ENCODE measurements around the gene TNFSF13B.
"Not testable (repeated sequence)": the region's sequence is repeated elsewhere in the genome, so short reads cannot be mapped to it uniquely, and the experiment has no call there.

Gene TNFSF13B

GRCh38 chr13:108281901-108282300 is 12.4 kb downstream of the TNFSF13B start:
- no peak for DNase-seq (ENCODE audit: low read depth in 2 of 2)

DNA sequence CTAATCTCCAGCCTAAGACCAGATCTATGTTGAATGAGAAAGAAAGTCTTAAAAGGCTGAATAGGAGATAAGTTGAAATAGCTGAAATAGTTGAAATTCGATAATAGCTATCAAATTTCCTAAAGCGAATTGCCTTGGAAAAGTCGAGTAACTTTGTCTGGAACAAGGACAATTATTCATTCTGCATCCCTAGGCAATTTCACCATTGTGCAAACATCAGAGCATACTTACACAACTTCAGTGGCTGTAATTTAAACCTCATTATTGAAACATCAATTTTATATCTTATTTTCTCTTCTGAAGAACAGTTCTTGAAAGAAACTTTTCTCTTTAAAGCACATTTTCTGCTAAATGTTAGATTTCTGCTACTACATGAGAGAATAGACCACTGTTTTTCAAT is 13.6 kb downstream of the TNFSF13B start:
- no peak for DNase-seq (ENCODE audit: low read depth in 2 of 2)

DNA sequence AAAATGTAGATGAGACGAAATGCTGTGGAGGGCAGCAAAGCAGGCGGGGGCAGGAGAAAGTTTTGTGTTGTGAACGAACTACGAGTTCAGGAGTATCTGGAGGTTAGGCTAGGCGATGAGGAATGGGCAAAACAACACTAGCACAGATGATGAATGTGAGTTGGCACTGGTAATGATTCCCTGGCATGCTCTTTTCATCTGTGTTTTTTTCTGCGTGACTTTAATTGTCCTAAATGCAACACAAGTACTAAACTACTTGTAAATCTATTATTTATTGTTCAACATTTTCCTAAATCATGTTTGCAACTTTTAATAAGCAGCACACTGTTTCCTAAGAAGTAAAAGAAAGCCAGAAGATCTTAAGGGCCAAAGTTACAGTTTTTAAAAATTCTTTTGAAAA is 19.2 kb downstream of the TNFSF13B start:
- no peak for DNase-seq (ENCODE audit: low read depth in 2 of 2)

- DNase-seq (ENCODE audit: low read depth in 2 of 2), result no peak
Measured at GRCh38 chr13:108289819-108290218, 20.3 kb downstream of the TNFSF13B start.

- DNase-seq (ENCODE audit: low read depth in 2 of 2), result no peak
Measured at GRCh38 chr13:108297114-108297513, 27.6 kb downstream of the TNFSF13B start.

- DNase-seq (ENCODE audit: low read depth in 2 of 2), result no peak
Measured at GRCh38 chr13:108302279-108302678, 32.8 kb downstream of the TNFSF13B start.

DNA sequence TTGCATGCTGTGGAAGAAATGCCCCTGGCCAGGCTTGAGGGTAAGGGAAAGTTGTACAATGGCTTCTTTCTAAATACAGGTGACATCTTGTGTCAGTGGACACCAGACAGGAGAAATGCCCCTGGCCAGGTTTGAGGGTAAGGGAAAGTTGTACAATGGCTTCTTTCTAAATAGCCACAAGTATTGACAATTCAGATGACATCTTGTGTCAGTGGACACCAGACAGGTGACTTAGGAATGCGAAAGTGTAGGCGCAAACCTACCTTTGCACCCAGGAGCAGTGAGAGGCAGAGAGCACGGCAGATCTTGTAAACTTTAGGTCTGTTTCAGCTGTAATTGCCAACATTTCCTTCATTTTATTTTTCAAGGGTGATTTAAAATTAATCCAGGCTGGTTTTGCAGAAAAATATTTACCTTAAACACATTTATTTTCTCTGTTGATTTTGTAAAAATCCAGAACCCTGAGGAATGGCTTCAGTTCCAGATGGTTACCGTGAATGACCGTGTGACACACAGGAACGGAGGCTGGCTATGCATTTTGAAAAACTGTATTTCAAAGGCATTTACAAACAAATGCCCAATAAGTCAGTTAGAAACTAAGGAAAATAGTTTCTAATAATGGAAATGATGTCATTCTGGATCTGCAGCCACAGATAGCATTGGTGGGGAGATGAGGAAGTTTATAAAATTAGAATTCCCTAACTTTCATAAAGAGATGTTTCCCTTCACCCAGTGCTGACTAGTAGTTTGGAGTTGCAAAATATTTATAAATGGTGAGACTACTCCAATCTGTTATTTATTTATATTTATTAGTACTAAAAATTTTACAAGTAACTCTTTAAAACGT is 34.9 kb downstream of the TNFSF13B start:
- no peak for DNase-seq (ENCODE audit: low read depth in 2 of 2)

- no peak for DNase-seq (ENCODE audit: low read depth in 2 of 2)
Measured at GRCh38 chr13:108305655-108306054, 36.1 kb downstream of the TNFSF13B start.

- DNase-seq (ENCODE audit: low read depth in 2 of 2), result no peak
Measured at GRCh38 chr13:108306860-108307259, 37.3 kb downstream of the TNFSF13B start.

DNA sequence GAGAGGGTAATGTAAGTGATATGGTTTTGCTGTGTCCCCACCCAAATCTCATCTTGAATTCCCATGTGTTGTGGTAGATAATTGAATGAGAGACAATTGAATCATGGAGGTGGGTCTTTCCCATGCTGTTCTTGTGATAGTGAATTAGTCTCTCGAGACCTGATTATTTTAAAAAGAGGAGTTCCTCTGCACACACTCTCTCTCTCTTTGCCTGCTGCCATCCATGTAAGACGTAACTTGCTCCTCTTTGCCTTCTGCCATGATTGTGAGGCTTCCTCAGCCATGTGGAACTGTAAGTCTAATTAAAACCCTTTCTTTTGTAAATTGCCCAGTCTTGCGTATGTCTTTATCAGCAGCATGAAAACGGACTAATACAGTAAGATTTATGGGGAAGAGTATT is 42.1 kb downstream of the TNFSF13B start:
- DNase-seq (ENCODE audit: low read depth in 2 of 2), result not testable (repeated sequence)

- no peak for DNase-seq (ENCODE audit: low read depth in 2 of 2)
Measured at GRCh38 chr13:108313382-108313781, 43.9 kb downstream of the TNFSF13B start.

DNA sequence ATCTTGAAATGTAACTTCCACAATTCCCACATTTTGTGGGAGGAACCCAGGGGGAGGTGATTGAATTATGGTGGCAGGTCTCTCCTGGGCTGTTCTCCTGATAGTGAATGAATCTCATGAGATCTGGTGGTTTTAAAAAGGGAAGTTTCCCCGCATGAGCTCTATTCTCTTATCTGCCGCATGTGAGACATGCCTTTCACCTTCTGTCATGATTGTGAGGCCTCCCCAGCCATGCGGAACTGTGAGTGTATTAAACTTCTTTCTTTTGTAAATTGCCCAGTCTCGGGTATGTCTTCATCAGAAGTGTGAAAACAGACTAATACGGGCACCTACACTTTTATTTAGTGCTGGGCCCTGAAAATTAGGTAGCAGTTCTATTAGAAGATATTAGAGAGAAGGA is 45.8 kb downstream of the TNFSF13B start:
- DNase-seq (ENCODE audit: low read depth in 2 of 2), result no peak

DNA sequence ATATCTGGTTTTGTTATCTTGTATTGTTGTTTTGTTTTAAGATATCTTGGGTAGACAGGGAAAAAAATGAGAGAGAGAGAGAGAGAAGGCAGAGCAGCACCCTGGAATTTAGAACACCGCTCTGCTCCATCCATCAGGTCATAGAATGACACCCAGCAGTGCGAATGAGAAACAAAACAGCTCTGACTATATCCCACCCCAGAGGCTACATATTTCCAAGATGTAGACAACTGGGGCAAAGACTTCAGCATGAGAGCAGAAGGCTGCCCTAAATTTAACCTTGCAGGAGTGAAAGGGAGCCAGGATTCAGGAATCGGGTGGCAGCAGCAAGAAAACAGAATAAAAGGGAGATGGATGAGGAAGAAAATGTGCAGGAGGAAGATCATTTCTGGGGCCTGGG is 46.5 kb downstream of the TNFSF13B start:
- no peak for DNase-seq (ENCODE audit: low read depth in 2 of 2)

GRCh38 chr13:108316413-108316812 is 46.9 kb downstream of the TNFSF13B start:
- DNase-seq (ENCODE audit: low read depth in 2 of 2), result no peak

DNA sequence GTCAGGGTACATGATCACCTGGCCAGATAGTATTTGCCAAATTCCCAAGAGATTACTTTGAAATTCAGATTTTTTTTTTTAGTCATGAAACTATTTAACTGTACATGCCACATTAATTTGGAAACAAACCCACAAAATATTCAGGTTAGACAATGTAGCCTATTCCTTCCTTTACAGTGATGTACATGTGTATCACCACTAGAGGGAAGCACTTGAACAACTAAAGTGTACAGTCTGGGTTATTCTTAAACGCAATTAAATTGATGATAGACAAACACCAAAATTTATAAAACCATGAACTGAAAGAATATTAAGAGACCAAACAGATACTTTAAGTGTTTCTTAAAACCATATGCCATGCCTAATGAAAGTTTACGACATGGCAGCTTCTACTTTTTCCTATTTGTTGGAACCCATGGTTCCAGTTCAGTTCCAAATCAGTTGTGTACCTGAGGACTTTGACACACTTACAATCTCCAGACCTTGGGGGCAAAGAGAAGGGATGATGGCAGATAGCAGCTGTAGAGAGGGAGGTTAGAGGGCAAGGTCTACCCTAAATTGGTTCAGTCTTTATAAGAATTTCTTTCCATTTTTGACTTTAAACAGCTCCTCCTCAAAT is 52.8 kb downstream of the TNFSF13B start:
- no peak for DNase-seq (ENCODE audit: low read depth in 2 of 2)

- DNase-seq (ENCODE audit: low read depth in 2 of 2), result no peak
Measured at GRCh38 chr13:108323031-108323430, 53.5 kb downstream of the TNFSF13B start.

- no peak for DNase-seq (ENCODE audit: low read depth in 2 of 2)
Measured at GRCh38 chr13:108325863-108326262, 56.3 kb downstream of the TNFSF13B start.

DNA sequence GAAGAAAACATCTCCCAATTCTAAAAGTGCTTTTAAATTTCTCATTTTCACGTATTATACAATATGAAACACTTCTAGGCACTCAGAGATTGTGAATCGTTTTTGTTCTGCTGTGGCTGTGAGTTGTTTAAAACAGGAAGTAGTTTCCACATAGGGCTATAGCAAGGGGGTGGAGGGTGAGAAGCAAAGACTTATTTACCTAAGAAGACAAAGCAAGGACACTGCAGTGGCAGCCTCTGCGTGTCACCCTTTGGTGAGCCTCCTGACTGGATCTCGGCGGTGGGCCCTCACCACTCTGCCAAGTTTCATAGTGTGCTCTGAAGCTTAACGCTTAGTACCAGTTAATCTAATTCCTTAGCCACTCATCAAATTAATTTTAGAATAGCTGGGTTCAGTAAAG is 56.8 kb downstream of the TNFSF13B start:
- no peak for DNase-seq (ENCODE audit: low read depth in 2 of 2)

- no peak for DNase-seq (ENCODE audit: low read depth in 2 of 2)
Measured at GRCh38 chr13:108328848-108329247, 59.3 kb downstream of the TNFSF13B start.

- DNase-seq (ENCODE audit: low read depth in 2 of 2), result no peak
Measured at GRCh38 chr13:108332791-108333190, 63.3 kb downstream of the TNFSF13B start.

- no peak for DNase-seq (ENCODE audit: low read depth in 2 of 2)
Measured at GRCh38 chr13:108342369-108343289, 73.1 kb downstream of the TNFSF13B start.

DNA sequence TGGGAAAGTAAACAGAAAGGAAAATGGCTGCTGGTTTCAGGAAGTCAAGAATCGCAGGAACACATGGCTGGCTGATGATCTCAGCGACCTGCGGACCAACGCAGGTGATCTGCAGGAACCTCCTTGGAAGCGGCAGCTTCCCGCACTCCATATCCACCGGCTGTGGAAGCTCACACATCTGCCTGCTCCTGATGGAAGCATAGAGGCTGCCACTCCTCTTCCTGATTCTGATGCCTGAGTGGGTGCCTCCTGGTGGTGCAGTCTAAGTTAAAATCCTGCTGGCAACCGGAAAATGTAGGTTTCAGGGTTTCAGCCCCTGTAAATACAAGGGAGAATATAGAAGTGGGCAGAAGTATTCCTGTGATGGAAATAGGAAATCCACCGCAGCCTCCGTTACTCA is 75.5 kb downstream of the TNFSF13B start:
- DNase-seq (ENCODE audit: low read depth in 2 of 2), result no peak

Measured in stimulated activated CD4-positive, alpha-beta T cell treated with anti-CD3 and anti-CD28 coated beads, Interleukin-4, amount 100 ng/mL, for 48 hours (primary cell).